HG02852 (cell line): Measurements from ENCODE around the gene ZNF121.
"Not testable (repeated sequence)": the region's sequence is repeated elsewhere in the genome, so short reads cannot be mapped to it uniquely, and the experiment has no call there.

Experiments
- ATAC-seq: cut with Tn5 transposase; IDR thresholded peaks from one replicate; pipeline ENCODE4 v1.9.1; 2021; ENCODE audit warnings: mild to moderate bottlenecking, moderate library complexity; ENCODE audit not compliant: unreplicated experiment

Gene ZNF121

GRCh38 chr19:9539201-9539600 is 45.1 kb downstream of the ZNF121 start:
- ATAC-seq = not testable (repeated sequence)

- ATAC-seq = peak; percentile 79
Observed at GRCh38 chr19:9538183-9539058, 45.9 kb downstream of the ZNF121 start, which contains the start of gene ZNF426. Gene ZNF426, minus strand, starts transcription at chr19:9538645. Its CDS starts 2,413 bp downstream, at chr19:9536232.

- ATAC-seq = no peak
Observed at GRCh38 chr19:9535934-9536333, 48.4 kb downstream of the ZNF121 start.

- no peak for ATAC-seq
Observed at GRCh38 chr19:9531933-9532332, 52.4 kb downstream of the ZNF121 start.

GRCh38 chr19:9528757-9529336 is 55.5 kb downstream of the ZNF121 start:
- ATAC-seq = no peak

- ATAC-seq = no peak
Observed at GRCh38 chr19:9523885-9524474, 60.3 kb downstream of the ZNF121 start.
